ENCODE data around the gene PAX4. TPM values are rescaled to one million over a fixed set of nuclear protein-coding genes. Genes with fewer than 3 reads are reported as not detected.

The PAX4 gene
- total and polyA plus RNA-seq, 2 donors (not counting 1 experiment from before 2014, with no cell fraction given) = not detected

- Histone ChIP-seq H3K27me3 (ENCODE audit: control insufficient read depth, insufficient read depth, low read length) (no peaks in the 10 kb centered on the region), H4K20me1 (ENCODE audit: control insufficient read depth, extremely low read depth, insufficient read depth, low read length) (no peaks in the 10 kb centered on the region), H3K9ac (ENCODE audit: insufficient read depth, low read length) (no peak overlapping the region), H3K4me3 (replicated peaks in 1 of 4; ENCODE audit: control extremely low read depth in 1 of 4, insufficient read depth in 1 of 4, low read depth in 3 of 4, low read length in 4 of 4) (no peak overlapping the region), H3K4me1 (ENCODE audit: control insufficient read depth, extremely low read depth, insufficient read depth, low read length) (no peaks in the 10 kb centered on the region), H3K9me3 (ENCODE audit: control insufficient read depth, insufficient read depth, low read depth, low read length) (no peaks in the 10 kb centered on the region), H3K36me3 (ENCODE audit: control insufficient read depth, insufficient read depth, low read length) (no peaks in the 10 kb centered on the region), H3K27ac (ENCODE audit: insufficient read depth, low read length) (no peak overlapping the region), H2AFZ (ENCODE audit: low read length) (no peak overlapping the region), H3K4me2 (ENCODE audit: extremely low read depth, insufficient read depth, low read length) (no peak overlapping the region), H3K79me2 (ENCODE audit: control insufficient read depth, insufficient read depth, low read length) (no peaks in the 10 kb centered on the region)
- no peak for TF ChIP-seq EZH2 (IDR thresholded peaks at IDR 0.05; ENCODE audit: low read length, missing control alignments)
- TF ChIP-seq CTCF (conservative IDR thresholded peaks at IDR 0.05 in 1 of 2, IDR thresholded peaks at IDR 0.05 in 1 of 2; ENCODE audit: low read depth in 1 of 2, low read length in 2 of 2) = no peak
- no peak for DNase-seq (ENCODE audit: low read depth in 2 of 2)
Observed at GRCh38 chr7:127609297-127609696, 8.6 kb downstream of the PAX4 start.

GRCh38 chr7:127608446-127608845, 9.5 kb downstream of the PAX4 start:
- H2AFZ ChIP-seq (ENCODE audit: low read length) = no peak overlapping the region
- no peak for DNase-seq (ENCODE audit: low read depth in 2 of 2)
- TF ChIP-seq EZH2 (IDR thresholded peaks at IDR 0.05; ENCODE audit: low read length, missing control alignments) (no peak), CTCF (conservative IDR thresholded peaks at IDR 0.05 in 1 of 2, IDR thresholded peaks at IDR 0.05 in 1 of 2; ENCODE audit: low read depth in 1 of 2, low read length in 2 of 2) (no peak)
- no peak overlapping the region for H3K9ac ChIP-seq (ENCODE audit: insufficient read depth, low read length)
- H4K20me1 ChIP-seq (ENCODE audit: control insufficient read depth, extremely low read depth, insufficient read depth, low read length) = no peaks in the 10 kb centered on the region
- H3K4me3 ChIP-seq (replicated peaks in 1 of 4; ENCODE audit: control extremely low read depth in 1 of 4, insufficient read depth in 1 of 4, low read depth in 3 of 4, low read length in 4 of 4) = no peak overlapping the region
- H3K36me3 ChIP-seq (ENCODE audit: control insufficient read depth, insufficient read depth, low read length) = no peaks in the 10 kb centered on the region
- H3K9me3 ChIP-seq (ENCODE audit: control insufficient read depth, insufficient read depth, low read depth, low read length) = no peaks in the 10 kb centered on the region
- no peak overlapping the region for H3K27ac ChIP-seq (ENCODE audit: insufficient read depth, low read length)
- no peaks in the 10 kb centered on the region for H3K79me2 ChIP-seq (ENCODE audit: control insufficient read depth, insufficient read depth, low read length)
- no peaks in the 10 kb centered on the region for H3K4me1 ChIP-seq (ENCODE audit: control insufficient read depth, extremely low read depth, insufficient read depth, low read length)
- no peaks in the 10 kb centered on the region for H3K27me3 ChIP-seq (ENCODE audit: control insufficient read depth, insufficient read depth, low read length)
- no peak overlapping the region for H3K4me2 ChIP-seq (ENCODE audit: extremely low read depth, insufficient read depth, low read length)

GRCh38 chr7:127600885-127601284, 17.1 kb downstream of the PAX4 start:
- Histone ChIP-seq H3K79me2 (ENCODE audit: control insufficient read depth, insufficient read depth, low read length) (no peaks in the 10 kb centered on the region), H3K4me1 (ENCODE audit: control insufficient read depth, extremely low read depth, insufficient read depth, low read length) (no peaks in the 10 kb centered on the region), H3K4me3 (replicated peaks in 1 of 4; ENCODE audit: control extremely low read depth in 1 of 4, insufficient read depth in 1 of 4, low read depth in 3 of 4, low read length in 4 of 4) (no peak overlapping the region), H4K20me1 (ENCODE audit: control insufficient read depth, extremely low read depth, insufficient read depth, low read length) (no peaks in the 10 kb centered on the region), H2AFZ (ENCODE audit: low read length) (no peak overlapping the region), H3K36me3 (ENCODE audit: control insufficient read depth, insufficient read depth, low read length) (no peaks in the 10 kb centered on the region), H3K4me2 (ENCODE audit: extremely low read depth, insufficient read depth, low read length) (no peak overlapping the region), H3K27ac (ENCODE audit: insufficient read depth, low read length) (no peak overlapping the region), H3K27me3 (ENCODE audit: control insufficient read depth, insufficient read depth, low read length) (peaks cover 4% of the 10 kb centered on the region), H3K9ac (ENCODE audit: insufficient read depth, low read length) (no peak overlapping the region), H3K9me3 (ENCODE audit: control insufficient read depth, insufficient read depth, low read depth, low read length) (no peaks in the 10 kb centered on the region)
- DNase-seq (ENCODE audit: low read depth in 2 of 2) = no peak
- TF ChIP-seq CTCF (conservative IDR thresholded peaks at IDR 0.05 in 1 of 2, IDR thresholded peaks at IDR 0.05 in 1 of 2; ENCODE audit: low read depth in 1 of 2, low read length in 2 of 2) (no peak), EZH2 (IDR thresholded peaks at IDR 0.05; ENCODE audit: low read length, missing control alignments) (no peak)

Measured in fibroblast of lung (primary cell).